ENCODE measurements around the gene OR2W3. TPM values are rescaled to one million over a fixed set of nuclear protein-coding genes. Genes with fewer than 3 reads are reported as not detected.

OR2W3 gene
- not detected for total RNA-seq
- long read RNA-seq = 0 reads

DNA sequence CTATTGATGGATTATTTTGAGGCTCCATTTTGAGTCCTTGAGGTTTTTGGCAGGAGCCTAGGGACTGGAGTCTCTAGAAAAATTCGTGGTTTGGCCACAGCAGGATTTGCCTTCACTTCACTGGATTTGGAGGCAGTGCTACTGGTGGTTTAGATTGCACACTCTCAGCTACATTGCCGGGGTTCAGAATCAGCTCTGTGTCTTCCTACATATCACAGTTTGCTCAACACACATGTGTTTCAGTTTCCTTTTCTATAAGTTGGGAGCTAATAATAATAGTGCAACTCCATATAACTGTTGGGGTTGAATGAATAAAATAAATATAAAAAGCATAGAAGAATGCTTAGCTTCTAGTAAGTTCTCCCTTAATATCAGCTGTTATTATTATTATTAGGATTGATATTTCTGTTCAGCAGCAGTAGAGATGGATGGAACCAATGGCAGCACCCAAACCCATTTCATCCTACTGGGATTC, at the start of gene OR2W3:
Gene OR2W3, plus strand, starts transcription at position 425 of the 475 bp plus-strand sequence. Its CDS starts 0 bp downstream, at position 425.
- ATAC-seq (no peak), DNase-seq (no peak)
- intact Hi-C loops (cut with micrococcal nuclease) = no loop called here

DNA sequence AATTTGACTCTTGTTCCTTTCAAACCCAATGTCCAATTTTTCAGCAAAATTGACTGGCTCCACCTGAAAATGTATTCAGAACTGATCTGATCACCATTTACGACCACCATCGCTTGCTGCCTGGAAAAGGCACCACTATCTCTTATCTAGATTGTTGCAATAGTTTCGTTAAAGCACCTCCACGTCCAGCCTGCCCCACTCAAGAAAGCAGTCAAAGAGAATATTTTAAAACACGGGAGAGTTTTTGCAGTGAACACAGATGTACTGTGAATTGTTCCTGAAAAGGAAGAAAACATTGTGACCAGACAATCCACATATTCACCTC, 49.7 kb upstream of the OR2W3 start:
- ATAC-seq = no peak
- no peak for DNase-seq
- intact Hi-C loops (cut with micrococcal nuclease) = no loop called here

DNA sequence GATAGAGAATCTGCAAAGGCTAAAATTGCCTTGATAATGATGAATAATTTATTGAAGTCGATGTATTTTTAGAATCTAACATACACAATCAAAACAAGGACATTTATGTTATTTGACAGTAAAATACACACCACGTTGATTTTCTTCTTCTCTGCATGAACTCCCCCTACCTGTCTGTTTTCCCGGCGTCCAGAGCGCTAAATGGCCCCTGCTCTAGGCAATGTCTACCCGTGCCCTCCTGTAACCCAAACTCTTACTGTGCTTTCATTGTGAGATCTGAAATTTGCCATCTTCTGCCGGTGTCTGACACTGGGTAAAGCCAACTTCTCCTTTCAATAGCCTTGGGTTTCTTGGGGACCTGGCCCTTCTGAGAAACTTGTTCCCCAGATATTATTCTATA, 47.0 kb upstream of the OR2W3 start:
- DNase-seq = no peak
- no peak for ATAC-seq
- intact Hi-C loops (cut with micrococcal nuclease) = no loop called here

DNA sequence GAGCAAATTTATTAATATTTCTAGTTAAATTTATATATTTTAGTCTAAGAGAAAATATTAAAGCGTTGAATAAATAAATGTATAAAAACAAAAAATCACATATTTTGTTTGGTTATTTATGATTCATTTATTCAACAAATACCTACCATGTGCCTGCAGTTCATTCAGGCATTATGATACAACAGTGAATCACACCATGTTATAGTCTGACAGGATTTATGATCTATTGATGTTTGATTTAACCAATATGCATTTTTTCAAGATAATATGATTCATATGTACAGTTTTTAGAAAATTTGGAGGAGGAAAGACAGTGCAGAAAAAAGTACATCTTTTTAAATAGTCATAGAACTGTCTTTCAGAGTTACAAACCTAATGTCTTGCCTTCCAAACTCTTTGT, 45.8 kb upstream of the OR2W3 start:
- DNase-seq (no peak), ATAC-seq (no peak)
- intact Hi-C loops (cut with micrococcal nuclease) = no loop called here

DNA sequence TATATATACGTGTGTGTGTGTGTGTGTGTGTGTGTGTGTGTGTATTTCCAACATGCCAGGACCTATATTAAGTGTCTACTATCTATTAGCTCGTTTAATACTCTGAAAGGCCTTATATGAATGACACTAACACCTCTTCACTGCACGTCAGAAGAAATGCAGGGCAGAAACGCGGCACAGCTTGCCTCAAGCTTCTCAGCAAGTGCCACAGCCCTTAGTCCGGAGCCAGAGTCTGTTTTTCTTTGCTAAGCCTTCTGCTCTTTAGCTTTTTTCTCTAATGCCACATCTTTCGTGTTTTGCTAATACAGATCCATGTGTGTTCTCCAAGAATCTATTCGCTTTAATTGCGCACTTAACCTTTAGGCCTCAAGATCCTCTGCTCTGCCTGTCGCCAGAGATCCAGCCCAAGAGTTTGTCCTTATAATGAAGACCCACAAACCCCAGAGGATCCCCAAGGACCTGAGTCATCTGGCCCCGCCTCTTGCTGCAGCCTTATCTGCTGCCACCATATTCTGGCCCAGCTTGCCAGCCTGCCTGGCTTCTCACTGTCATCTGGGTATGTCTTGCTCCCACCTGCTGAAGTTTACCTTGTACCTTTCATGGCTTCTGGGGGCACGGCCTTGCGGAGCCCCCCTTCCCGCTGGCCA, 40.4 kb upstream of the OR2W3 start:
- ATAC-seq = no peak
- intact Hi-C loops (cut with micrococcal nuclease) = no loop called here
- DNase-seq = no peak

DNA sequence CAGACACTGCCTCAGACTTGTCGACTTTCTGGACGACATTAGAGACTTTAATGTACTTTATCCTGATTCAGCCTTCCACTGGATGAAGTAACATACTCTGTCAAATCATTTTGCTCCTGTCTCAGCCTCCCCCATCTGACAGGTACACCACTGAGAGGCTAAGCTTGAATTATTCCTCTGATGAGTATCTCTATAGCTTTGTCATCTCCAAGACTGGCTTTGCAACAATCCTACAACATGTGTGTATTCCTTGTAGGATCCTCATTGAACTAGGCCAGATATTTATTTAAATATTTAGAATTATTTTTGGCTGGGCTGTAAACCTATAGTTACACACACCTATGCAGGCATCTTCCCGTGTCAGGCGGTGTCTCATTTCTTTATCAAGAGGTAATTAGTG, 39.5 kb upstream of the OR2W3 start:
- intact Hi-C loops (cut with micrococcal nuclease) = no loop called here
- DNase-seq = no peak
- no peak for ATAC-seq

DNA sequence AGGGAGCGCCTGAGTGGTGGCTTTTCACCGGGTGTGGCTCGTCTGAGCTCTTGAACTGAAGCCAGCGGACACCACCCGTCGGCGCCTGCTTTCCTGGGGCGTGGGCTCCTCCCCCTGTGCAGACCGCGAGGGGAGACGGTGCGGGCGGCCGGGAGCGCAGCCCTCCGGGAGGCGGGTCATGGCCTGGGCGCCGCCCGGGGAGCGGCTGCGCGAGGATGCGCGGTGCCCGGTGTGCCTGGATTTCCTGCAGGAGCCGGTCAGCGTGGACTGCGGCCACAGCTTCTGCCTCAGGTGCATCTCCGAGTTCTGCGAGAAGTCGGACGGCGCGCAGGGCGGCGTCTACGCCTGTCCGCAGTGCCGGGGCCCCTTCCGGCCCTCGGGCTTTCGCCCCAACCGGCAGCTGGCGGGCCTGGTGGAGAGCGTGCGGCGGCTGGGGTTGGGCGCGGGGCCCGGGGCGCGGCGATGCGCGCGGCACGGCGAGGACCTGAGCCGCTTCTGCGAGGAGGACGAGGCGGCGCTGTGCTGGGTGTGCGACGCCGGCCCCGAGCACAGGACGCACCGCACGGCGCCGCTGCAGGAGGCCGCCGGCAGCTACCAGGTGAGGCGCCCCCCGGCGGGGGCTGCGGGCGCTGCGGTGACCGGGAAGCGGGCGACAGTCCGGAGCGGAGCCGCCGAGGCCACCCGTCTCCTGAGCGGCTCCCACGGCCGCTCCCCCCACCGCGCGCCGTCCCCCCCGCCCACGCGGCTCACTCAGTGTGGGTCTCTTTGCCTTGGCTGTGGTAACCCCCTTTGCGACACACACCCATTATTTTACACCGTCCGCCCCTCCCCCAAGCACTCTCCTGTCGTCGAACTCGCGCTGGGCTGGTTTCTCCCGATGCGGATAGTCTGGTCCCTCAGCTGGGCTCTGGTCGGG, 38.1 kb upstream of the OR2W3 start, which contains the start of gene TRIM58:
Gene TRIM58, plus strand, starts transcription at position 119 of the 916 bp plus-strand sequence. Its CDS starts 60 bp downstream, at position 179.
- no peak for ATAC-seq
- no peak for DNase-seq
- intact Hi-C loops (cut with micrococcal nuclease) = no loop called here

DNA sequence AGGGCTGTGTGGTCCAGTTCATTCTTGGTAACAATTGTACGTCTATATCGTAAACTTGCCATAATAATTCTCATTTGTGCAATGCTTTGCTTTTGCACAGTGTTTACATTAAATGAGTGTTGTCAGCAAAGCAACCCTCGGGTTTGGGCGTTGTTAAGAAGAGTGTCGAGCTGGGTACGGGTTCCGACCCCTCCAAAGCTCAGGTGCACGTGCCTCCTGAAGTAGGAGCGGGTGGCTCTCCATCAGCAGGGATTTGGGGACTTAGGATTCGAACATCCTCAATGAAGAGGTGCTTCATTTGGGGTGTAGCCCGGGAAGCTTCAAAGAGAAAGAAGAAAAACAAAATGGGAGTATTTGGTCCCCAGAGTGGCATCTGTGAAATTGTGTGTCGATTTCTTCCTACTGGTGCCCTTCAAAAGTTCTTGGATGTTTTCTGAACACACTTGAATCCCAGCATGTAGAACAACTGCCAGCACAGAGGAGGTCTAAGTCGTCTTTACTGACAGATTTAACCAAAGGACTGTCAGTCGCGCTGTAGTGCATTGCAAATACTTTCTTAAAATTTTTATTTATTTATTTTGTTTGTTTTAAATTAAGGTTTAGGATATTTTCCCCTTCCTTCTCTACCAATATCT, 37.3 kb upstream of the OR2W3 start:
- intact Hi-C loops (cut with micrococcal nuclease) = no loop called here
- no peak for DNase-seq
- ATAC-seq = no peak

DNA sequence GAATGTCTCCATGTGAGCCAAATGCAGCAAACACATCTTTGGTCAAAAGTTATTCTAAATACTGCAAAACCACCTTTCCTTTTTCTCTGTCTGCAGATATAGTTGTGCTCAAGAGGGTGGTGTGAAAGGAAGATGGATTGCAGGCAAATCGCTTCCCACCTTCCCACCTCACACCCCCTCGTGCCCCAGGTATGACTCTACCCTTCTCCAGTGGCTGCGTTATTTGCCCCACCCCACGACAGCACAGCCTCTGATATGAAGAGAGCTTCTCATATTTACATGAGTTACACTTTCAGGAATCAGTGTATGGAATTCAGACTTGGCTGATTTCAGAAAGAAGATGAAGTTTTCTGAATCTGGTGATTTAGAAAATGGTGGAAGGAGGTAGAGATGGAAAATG, 32.6 kb upstream of the OR2W3 start:
- intact Hi-C loops (cut with micrococcal nuclease) = no loop called here
- DNase-seq = no peak
- no peak for ATAC-seq

DNA sequence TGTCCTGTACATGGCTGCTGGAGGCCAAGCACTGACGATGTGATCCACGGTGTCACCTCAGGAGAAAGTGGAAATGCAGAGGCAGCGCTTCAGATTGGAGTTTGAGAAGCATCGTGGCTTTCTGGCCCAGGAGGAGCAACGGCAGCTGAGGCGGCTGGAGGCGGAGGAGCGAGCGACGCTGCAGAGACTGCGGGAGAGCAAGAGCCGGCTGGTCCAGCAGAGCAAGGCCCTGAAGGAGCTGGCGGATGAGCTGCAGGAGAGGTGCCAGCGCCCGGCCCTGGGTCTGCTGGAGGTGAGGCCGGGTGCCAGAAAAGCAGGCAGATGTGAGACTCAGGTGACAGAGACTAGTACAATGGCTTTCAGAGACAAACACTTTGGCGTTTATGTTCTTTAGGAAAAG, 30.7 kb upstream of the OR2W3 start:
- DNase-seq = no peak
- ATAC-seq = no peak
- intact Hi-C loops (cut with micrococcal nuclease) = no loop called here

DNA sequence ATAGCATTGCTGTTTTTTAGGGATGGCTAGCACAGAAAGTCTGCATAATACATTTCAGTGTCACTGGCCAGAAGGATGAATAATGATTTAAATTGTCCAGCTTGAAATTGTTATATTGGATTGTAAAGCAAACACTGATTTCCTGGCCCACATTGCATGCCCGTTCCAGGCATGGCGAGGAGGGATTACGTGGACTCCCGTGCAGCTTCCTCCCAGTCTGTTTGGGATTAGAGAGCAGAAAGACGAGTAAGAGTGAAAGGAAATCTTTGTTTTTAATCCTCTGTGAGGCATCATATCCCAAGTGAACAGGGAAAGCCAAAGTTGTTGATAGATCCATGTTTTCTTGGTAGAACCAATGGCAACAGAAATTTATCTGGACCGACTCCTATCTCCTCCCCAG, 30.0 kb upstream of the OR2W3 start:
- ATAC-seq (no peak), DNase-seq (no peak)
- intact Hi-C loops (cut with micrococcal nuclease) = no loop called here

DNA sequence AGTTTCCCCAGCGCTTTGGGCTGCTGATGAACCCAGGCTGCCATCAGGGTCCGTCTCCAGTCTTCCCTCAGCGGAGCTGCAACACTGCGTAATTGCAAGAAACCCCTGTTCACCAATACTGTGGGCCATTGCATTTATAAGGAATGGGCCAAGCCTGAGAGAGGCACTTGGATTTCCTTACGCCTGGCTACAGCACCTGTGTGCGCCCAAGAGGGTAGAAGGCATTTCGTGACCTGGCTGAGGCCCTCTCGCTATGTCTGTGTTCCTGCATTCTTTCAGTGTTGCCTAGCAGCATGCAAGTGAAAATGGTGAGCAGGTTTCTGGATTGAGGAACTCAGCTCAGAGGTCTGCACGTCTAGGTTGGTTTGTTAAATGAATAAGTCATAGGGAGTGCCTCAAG, 12.0 kb upstream of the OR2W3 start:
- ATAC-seq = no peak
- no peak for DNase-seq
- intact Hi-C loops (cut with micrococcal nuclease) = no loop called here

DNA sequence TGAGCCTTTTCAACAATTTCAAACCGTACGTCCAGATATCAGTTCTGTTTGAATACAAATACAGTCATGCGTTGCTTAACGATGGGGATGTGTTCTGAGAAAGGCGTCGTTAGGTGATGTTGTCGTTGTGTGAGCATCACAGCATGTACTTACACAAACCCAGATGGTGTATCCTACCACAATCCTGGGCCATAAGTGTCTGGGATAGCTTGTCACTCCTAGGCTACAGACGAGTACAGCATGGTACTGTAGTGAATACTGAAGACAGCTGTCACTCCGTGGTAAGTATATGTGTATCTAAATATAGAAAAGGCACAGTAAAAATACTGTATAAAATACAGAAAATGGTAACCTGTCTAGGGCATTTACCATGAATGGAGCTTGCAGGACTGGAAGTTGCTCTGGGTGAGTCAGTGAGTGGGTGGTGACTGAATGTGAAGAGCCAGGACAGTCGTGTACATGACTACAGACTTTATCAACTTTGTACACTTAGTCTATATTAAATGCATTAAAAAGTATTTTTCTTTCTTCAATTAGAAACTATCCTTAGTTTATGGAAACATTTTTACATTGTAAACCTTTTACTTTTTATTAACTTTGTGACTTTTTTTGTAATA, 10.5 kb upstream of the OR2W3 start:
- ATAC-seq (no peak), DNase-seq (no peak)
- intact Hi-C loops (cut with micrococcal nuclease) = no loop called here

DNA sequence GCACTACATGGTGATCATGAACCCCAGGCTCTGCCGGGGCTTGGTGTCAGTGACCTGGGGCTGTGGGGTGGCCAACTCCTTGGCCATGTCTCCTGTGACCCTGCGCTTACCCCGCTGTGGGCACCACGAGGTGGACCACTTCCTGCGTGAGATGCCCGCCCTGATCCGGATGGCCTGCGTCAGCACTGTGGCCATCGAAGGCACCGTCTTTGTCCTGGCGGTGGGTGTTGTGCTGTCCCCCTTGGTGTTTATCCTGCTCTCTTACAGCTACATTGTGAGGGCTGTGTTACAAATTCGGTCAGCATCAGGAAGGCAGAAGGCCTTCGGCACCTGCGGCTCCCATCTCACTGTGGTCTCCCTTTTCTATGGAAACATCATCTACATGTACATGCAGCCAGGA, 589 bp downstream of the OR2W3 start:
- ATAC-seq = no peak
- DNase-seq = no peak
- intact Hi-C loops (cut with micrococcal nuclease) = no loop called here

DNA sequence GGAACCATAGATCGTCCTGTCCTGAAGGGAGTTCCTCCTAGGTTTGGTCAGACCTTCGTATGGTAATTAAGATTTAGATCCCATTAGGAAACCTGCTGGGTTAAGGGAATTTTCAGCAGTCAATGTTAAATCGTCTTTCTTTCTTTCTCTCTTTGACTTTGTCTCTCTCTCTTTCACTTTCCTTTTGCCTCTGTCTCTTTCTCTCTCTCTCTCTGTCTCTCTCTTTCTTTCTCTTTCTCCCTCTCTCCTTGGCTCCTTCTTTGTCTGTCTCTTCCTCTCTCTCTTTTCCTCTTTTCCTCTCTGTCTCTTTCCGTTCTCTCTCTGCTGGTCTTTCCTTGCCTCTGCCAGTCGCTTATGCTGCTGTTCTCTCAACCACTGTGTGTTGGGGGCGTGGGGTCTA, 8.7 kb downstream of the OR2W3 start:
- no peak for ATAC-seq
- DNase-seq = no peak
- intact Hi-C loops (cut with micrococcal nuclease) = no loop called here

DNA sequence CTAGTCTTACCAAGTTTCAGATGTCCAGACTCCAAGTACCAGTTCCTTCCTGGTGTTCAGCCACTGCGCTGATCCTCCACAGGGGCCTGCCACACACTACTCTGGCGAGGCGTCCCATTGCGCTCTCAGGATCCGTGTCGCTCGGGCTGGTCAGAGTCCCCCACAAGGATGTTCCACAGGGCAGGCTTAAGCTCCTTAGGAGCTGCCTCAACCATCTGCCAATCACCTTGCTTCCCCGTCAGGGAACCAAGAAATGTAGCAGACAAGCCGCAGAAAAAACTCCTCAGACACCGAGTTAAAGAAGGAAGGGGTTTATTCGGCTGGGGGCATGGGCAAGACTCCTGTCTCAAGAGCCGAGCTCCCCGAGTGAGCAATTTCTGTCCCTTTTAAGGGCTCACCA, 9.8 kb downstream of the OR2W3 start:
- intact Hi-C loops (cut with micrococcal nuclease) = no loop called here
- ATAC-seq (no peak), DNase-seq (no peak)

DNA sequence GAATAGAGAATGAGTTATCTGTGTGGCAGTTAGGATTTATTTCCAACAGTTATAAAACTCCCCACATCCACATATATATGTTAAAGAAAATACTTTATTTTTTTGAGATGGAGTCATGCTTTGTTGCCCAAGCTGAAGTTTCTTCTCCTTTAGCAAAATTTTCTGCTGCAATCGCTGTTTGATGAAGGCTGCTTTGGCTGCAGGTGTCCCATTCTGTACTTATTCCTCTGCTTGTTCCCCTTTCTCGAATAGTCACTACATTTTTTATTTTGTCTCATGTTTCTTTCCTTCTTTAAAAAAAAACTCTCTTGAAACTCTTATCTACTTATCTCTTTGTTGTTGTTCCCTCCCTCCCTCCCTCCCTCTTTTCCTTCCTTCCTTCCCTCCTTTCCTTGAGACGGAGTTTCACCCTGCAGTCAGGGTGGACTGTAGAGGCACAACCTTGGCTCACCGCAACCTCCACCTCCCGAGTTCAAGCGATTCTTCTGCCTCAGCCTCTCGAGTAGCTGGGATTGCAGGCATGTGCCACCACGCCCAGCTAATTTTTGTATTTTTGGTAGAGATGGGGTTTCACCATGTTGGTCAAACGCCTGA, 10.6 kb downstream of the OR2W3 start:
- DNase-seq = no peak
- intact Hi-C loops (cut with micrococcal nuclease) = no loop called here

DNA sequence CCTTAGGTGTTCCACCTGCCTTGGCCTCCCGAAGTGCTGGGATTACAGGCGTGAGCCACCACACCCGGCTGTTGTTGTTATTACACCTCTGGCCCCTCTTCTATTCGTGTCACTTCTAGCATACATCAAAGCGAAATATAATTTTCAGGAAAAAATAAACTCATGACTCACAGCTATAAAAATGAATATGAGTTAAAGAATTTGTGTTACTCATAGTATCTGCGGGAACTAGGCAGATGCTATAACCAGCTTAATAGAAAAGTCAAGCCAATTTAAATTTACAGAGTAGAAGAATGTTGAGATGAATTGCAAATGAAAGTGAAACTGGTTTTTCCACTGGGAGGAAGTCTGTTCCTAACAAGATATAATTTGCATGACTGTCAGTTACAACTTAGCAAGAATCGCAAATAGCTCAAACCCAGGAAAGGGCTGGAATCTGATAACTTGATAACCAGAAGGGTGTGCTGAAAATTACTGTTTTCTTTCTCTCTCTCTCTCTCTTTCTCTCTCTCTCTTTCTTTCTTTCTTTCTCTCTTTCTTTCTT, 11.2 kb downstream of the OR2W3 start:
- intact Hi-C loops (cut with micrococcal nuclease) = no loop called here
- ATAC-seq (no peak), DNase-seq (no peak)

More for the DNA sequence above, 10.6 kb downstream of the OR2W3 start:
- ATAC-seq = no peak

DNA sequence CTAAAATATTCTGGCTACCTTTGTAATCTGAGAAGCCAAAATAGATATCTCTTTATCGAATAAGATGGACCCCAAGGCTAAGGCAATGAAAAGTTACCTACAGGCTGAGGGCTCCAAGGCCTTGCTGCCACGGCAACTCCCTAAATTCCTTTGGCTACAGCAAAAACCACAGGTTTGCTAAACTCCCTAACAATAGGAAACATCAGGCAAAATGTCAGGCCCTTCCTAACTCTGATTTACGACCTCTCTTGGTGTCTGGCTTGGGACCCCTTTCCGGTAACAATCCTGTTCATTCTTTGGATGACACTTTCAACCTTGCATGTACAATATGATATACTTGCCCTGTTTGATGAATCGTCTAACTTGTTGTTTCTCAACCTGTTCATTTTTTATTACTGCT, 13.4 kb downstream of the OR2W3 start:
- DNase-seq (no peak), ATAC-seq (no peak)
- intact Hi-C loops (cut with micrococcal nuclease) = no loop called here
